Measurements from ENCODE around the gene HSBP1. TPM values are rescaled to one million over a fixed set of nuclear protein-coding genes. Genes with fewer than 3 reads are reported as not detected.

HSBP1 gene
- total and polyA plus RNA-seq, 3 donors from 2014 or later: 42.9 to 278 (median 43.7) TPM

- no peak overlapping the region for H3K27ac ChIP-seq
- H3K4me1 ChIP-seq: no peaks in the 10 kb centered on the region
- H3K9me3 ChIP-seq: no peaks in the 10 kb centered on the region
- intact Hi-C loops (cut with DNase I; ENCODE audit: low total_unique reads): no loop called here
- TF ChIP-seq, protein P1, sequence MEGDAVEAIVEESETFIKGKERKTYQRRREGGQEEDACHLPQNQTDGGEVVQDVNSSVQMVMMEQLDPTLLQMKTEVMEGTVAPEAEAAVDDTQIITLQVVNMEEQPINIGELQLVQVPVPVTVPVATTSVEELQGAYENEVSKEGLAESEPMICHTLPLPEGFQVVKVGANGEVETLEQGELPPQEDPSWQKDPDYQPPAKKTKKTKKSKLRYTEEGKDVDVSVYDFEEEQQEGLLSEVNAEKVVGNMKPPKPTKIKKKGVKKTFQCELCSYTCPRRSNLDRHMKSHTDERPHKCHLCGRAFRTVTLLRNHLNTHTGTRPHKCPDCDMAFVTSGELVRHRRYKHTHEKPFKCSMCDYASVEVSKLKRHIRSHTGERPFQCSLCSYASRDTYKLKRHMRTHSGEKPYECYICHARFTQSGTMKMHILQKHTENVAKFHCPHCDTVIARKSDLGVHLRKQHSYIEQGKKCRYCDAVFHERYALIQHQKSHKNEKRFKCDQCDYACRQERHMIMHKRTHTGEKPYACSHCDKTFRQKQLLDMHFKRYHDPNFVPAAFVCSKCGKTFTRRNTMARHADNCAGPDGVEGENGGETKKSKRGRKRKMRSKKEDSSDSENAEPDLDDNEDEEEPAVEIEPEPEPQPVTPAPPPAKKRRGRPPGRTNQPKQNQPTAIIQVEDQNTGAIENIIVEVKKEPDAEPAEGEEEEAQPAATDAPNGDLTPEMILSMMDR (IDR thresholded peaks at IDR 0.05): no peak
- no peak for TF ChIP-seq POLR2A (IDR thresholded peaks at IDR 0.05)
- H3K36me3 ChIP-seq (ENCODE audit: low read depth, missing control alignments): no peaks in the 10 kb centered on the region
- no peaks in the 10 kb centered on the region for H3K27me3 ChIP-seq
- no peak overlapping the region for H3K4me3 ChIP-seq
- 76% methylated on average over 7 of the region's 7 CpGs for WGBS, 2 donors
- no peak for DNase-seq
Measured at GRCh38 chr16:83862661-83863060, 54.9 kb downstream of the HSBP1 start.

GRCh38 chr16:83863682-83864081 lies 55.9 kb downstream of the HSBP1 start:
- peak; percentile 68 for DNase-seq
- TF ChIP-seq, protein P1 (IDR thresholded peaks at IDR 0.05): no peak
- no peak for TF ChIP-seq POLR2A (IDR thresholded peaks at IDR 0.05)
- 64 to 78% methylated on average over 1 of the region's 1 CpG for WGBS, 2 donors
- Histone ChIP-seq H3K4me3 (no peak overlapping the region), H3K27me3 (no peaks in the 10 kb centered on the region), H3K9me3 (no peaks in the 10 kb centered on the region), H3K36me3 (ENCODE audit: low read depth, missing control alignments) (no peaks in the 10 kb centered on the region), H3K27ac (no peak overlapping the region), H3K4me1 (no peaks in the 10 kb centered on the region)
- intact Hi-C loops (cut with DNase I; ENCODE audit: low total_unique reads): no loop called here

Other genes starting within 250 kb of the HSBP1 start
- gene MLYCD, start 91.1 kb downstream of the HSBP1 start, total RNA-seq: 10 to 100 TPM; 15.1 to 22.1 TPM
- gene MLYCD, start 91.1 kb downstream of the HSBP1 start, polyA plus RNA-seq (ENCODE audit: insufficient read depth, low read depth, low replicate concordance): 4.5 TPM
- gene OSGIN1, start 145.3 kb downstream of the HSBP1 start, total RNA-seq: 10 to 100 TPM; 12.3 to 13.5 TPM
- gene OSGIN1, start 145.3 kb downstream of the HSBP1 start, polyA plus RNA-seq (ENCODE audit: insufficient read depth, low read depth, low replicate concordance): 18.5 TPM
- 10 to 100 TPM in 1 of 2 donors, 1 to 10 TPM in 1; 9.5 to 13.9 TPM for gene NECAB2, start 160.3 kb downstream of the HSBP1 start, total RNA-seq
- 12.9 TPM for gene NECAB2, start 160.3 kb downstream of the HSBP1 start, polyA plus RNA-seq (ENCODE audit: insufficient read depth, low read depth, low replicate concordance)
- gene SLC38A8, start 234.8 kb downstream of the HSBP1 start, total RNA-seq: under 1 TPM; 0.39 to 0.43 TPM
- gene SLC38A8, start 234.8 kb downstream of the HSBP1 start, polyA plus RNA-seq (ENCODE audit: insufficient read depth, low read depth, low replicate concordance): 0.33 TPM

All from testis (tissue), 3 donors.